Activated T-helper 1 cell treated with anti-CD3 and anti-CD28 coated beads, Interleukin-12 subunit alpha, Interleukin-12 subunit beta, Interleukin-2, Interleukin-4 antibody, amounts not matched to agents 30 ng/mL and 10 ng/mL and 1 ng/mL, durations not matched to agents 14 hours and 24 hours and 36 hours (primary cell): ENCODE data around the gene RNF157. TPM values are rescaled to one million over a fixed set of nuclear protein-coding genes. Genes with fewer than 3 reads are reported as not detected.
A peak's percentile ranks its signal among the peaks of the same experiment; 100 is the strongest.
"Not testable (repeated sequence)": the region's sequence is repeated elsewhere in the genome, so short reads cannot be mapped to it uniquely, and the experiment has no call there.

Source experiments
- DNase-seq: peaks from one replicate; pipeline ENCODE4 v3.0.0; 2021; ENCODE audit warnings: low spot score
- H3K27ac Mint-ChIP-seq: one replicate; pipeline ENCODE4 v1.8.0; 2021; ENCODE audit warnings: mild to moderate bottlenecking, mixed read lengths
- H3K27me3 Mint-ChIP-seq: one replicate; pipeline ENCODE4 v1.8.0; 2022; ENCODE audit warnings: mild to moderate bottlenecking, moderate library complexity, mixed read lengths; ENCODE audit not compliant: insufficient read depth
- H3K36me3 Mint-ChIP-seq: one replicate; pipeline ENCODE4 v1.8.0; 2021; ENCODE audit warnings: low read depth, mixed read lengths
- H3K4me1 Mint-ChIP-seq: one replicate; pipeline ENCODE4 v1.8.0; 2021; ENCODE audit warnings: low read depth, mixed read lengths
- H3K4me3 Mint-ChIP-seq: one replicate; pipeline ENCODE4 v1.8.0; 2021; ENCODE audit warnings: mild to moderate bottlenecking, moderate library complexity, mixed read lengths
- H3K9me3 Mint-ChIP-seq: one replicate; pipeline ENCODE4 v1.8.0; 2021; ENCODE audit warnings: mixed read lengths
- intact Hi-C: fragments of 100-400 bp; cut with micrococcal nuclease; formaldehyde crosslinking; loops from one replicate; pipeline ENCODE4 v1.15.1; 2024
- total RNA-seq: library from RNA; stranded (reverse); gene quantifications from 2 replicates; pipeline ENCODE4 v1.2.3, GENCODE V29; 2022

RNF157 gene
- total RNA-seq, 1 donor from 2014 or later: 51.7 TPM

- intact Hi-C loops: loop anchor here (10.0 kb wide), 1 partner anchor 370 kb away; the partner anchor contains the start of gene MRPL38
- Mint-ChIP-seq H3K4me3 (no peak overlapping the region), H3K9me3 (no peaks in the 10 kb centered on the region), H3K4me1 (peaks cover 31% of the 10 kb centered on the region), H3K27ac (peak overlapping the region; percentile 18), H3K36me3 (peaks cover 12% of the 10 kb centered on the region), H3K27me3 (no peaks in the 10 kb centered on the region)
- DNase-seq: no peak
Measured at GRCh38 chr17:76274112-76274956, 34.0 kb upstream of the RNF157 start.

GRCh38 chr17:76273445-76274111 lies 33.3 kb upstream of the RNF157 start:
- Mint-ChIP-seq H3K27me3 (no peaks in the 10 kb centered on the region), H3K9me3 (no peaks in the 10 kb centered on the region), H3K4me3 (no peak overlapping the region), H3K36me3 (peaks cover 17% of the 10 kb centered on the region), H3K4me1 (peaks cover 37% of the 10 kb centered on the region), H3K27ac (peak overlapping the region; percentile 94)
- intact Hi-C loops: loop anchor here (1.0 to 10.0 kb wide), 3 partner anchors 33 to 369 kb away; partner anchors contain the start of genes MRPL38 and RNF157
- DNase-seq: no peak

- Mint-ChIP-seq H3K27ac (peak overlapping the region; percentile 94), H3K4me1 (peaks cover 42% of the 10 kb centered on the region), H3K4me3 (peak overlapping the region; percentile 79), H3K9me3 (no peaks in the 10 kb centered on the region), H3K36me3 (peaks cover 23% of the 10 kb centered on the region), H3K27me3 (no peaks in the 10 kb centered on the region)
- intact Hi-C loops: loop anchor here (1.0 to 10.0 kb wide), 5 partner anchors 8 to 368 kb away; partner anchors contain the start of genes MRPL38 and RNF157
- DNase-seq: no peak
Measured at GRCh38 chr17:76272541-76273444, 32.5 kb upstream of the RNF157 start.

- Mint-ChIP-seq H3K4me3 (peak overlapping the region; percentile 79), H3K27ac (peak overlapping the region; percentile 94), H3K4me1 (peaks cover 45% of the 10 kb centered on the region), H3K27me3 (no peaks in the 10 kb centered on the region), H3K36me3 (peaks cover 30% of the 10 kb centered on the region), H3K9me3 (no peaks in the 10 kb centered on the region)
- intact Hi-C loops: loop anchor here (1.0 to 10.0 kb wide), 4 partner anchors 8 to 367 kb away; partner anchors contain the start of genes MRPL38 and RNF157
- DNase-seq: peak; percentile 70
Measured at GRCh38 chr17:76271669-76272540, 31.6 kb upstream of the RNF157 start.

- Mint-ChIP-seq H3K27me3 (no peaks in the 10 kb centered on the region), H3K4me1 (peaks cover 45% of the 10 kb centered on the region), H3K36me3 (peaks cover 36% of the 10 kb centered on the region), H3K27ac (peak overlapping the region; percentile 94), H3K4me3 (peak overlapping the region; percentile 79), H3K9me3 (no peaks in the 10 kb centered on the region)
- DNase-seq: no peak
- intact Hi-C loops: loop anchor here (10.0 kb wide), 1 partner anchor 366 kb away; the partner anchor contains the start of gene MRPL38
Measured at GRCh38 chr17:76270770-76271668, 30.7 kb upstream of the RNF157 start.

- DNase-seq: no peak
- Mint-ChIP-seq H3K4me3 (peak overlapping the region; percentile 94), H3K27me3 (no peaks in the 10 kb centered on the region), H3K36me3 (peaks cover 36% of the 10 kb centered on the region), H3K4me1 (peaks cover 45% of the 10 kb centered on the region), H3K27ac (peak overlapping the region; percentile 98), H3K9me3 (no peaks in the 10 kb centered on the region)
- intact Hi-C loops: loop anchor here (10.0 kb wide), 1 partner anchor 365 kb away; the partner anchor contains the start of gene MRPL38
Measured at GRCh38 chr17:76270127-76270592, 29.9 kb upstream of the RNF157 start.

- Mint-ChIP-seq H3K36me3 (peaks cover 36% of the 10 kb centered on the region), H3K27ac (peak overlapping the region; percentile 98), H3K27me3 (no peaks in the 10 kb centered on the region), H3K9me3 (no peaks in the 10 kb centered on the region), H3K4me1 (peaks cover 50% of the 10 kb centered on the region), H3K4me3 (peak overlapping the region; percentile 94)
- intact Hi-C loops: loop anchor here (1.0 to 10.0 kb wide), 3 partner anchors 198 to 468 kb away; partner anchors contain the start of genes MFSD11, RHBDF2 and SRSF2
- no peak for DNase-seq
Measured at GRCh38 chr17:76268991-76269981, 29.0 kb upstream of the RNF157 start.

- peak overlapping the region; percentile 98 for H3K27ac Mint-ChIP-seq
- no peaks in the 10 kb centered on the region for H3K9me3 Mint-ChIP-seq
- peak overlapping the region; percentile 94 for H3K4me3 Mint-ChIP-seq
- no peaks in the 10 kb centered on the region for H3K27me3 Mint-ChIP-seq
- peak; percentile 67 for DNase-seq
- peaks cover 51% of the 10 kb centered on the region for H3K4me1 Mint-ChIP-seq
- intact Hi-C loops: loop anchor here (1.0 to 10.0 kb wide), 3 partner anchors 197 to 469 kb away; partner anchors contain the start of genes MFSD11, RHBDF2 and SRSF2
- H3K36me3 Mint-ChIP-seq: peaks cover 36% of the 10 kb centered on the region
Measured at GRCh38 chr17:76268015-76268749, 27.9 kb upstream of the RNF157 start.

GRCh38 chr17:76267581-76268001 lies 27.3 kb upstream of the RNF157 start:
- Mint-ChIP-seq H3K36me3 (peaks cover 36% of the 10 kb centered on the region), H3K4me3 (peak overlapping the region; percentile 94), H3K4me1 (peaks cover 53% of the 10 kb centered on the region), H3K27ac (peak overlapping the region; percentile 98)
- not testable (repeated sequence) for H3K9me3 Mint-ChIP-seq, H3K27me3 Mint-ChIP-seq, DNase-seq
- intact Hi-C loops: loop anchor here (1.0 to 10.0 kb wide), 3 partner anchors 196 to 470 kb away; partner anchors contain the start of genes MFSD11, RHBDF2 and SRSF2
